ENCODE data around the gene ASTN1. TPM values are rescaled to one million over a fixed set of nuclear protein-coding genes. Genes with fewer than 3 reads are reported as not detected.

The ASTN1 gene
- total and polyA plus RNA-seq, 5 donors = 0.11 to 0.28 (median 0.12) TPM

DNA sequence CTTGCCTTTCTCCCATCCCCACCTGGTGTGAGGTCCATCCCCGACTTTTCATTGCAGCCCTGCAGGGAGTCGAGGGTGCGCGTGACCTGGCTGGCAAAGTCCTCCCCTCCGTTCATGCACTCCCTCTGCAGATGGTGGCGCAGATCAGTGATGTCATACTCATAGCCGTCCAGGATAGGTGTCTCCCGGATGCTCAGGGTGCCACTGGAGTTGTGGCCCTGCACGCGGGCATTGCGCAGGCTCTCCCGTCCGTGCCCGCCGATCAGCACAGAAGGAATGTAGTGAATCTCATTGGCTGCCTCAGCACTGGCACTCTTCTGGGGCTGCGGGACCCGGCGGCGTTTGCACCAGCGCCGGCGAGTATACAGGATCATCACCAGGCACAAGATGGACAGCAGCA, 132.1 kb downstream of the ASTN1 start:
- DNase-seq (no peak), ATAC-seq (no peak)
- H3K4me3 ChIP-seq (ENCODE audit: low read length) = no peak overlapping the region
- WGBS = 83% methylated on average over 22 of the region's 22 CpGs
- no peak overlapping the region for H3K27ac ChIP-seq (ENCODE audit: low read length)
- no peaks in the 10 kb centered on the region for H3K9me3 ChIP-seq (ENCODE audit: control insufficient read depth, low read length)
- no peaks in the 10 kb centered on the region for H3K4me1 ChIP-seq (ENCODE audit: control insufficient read depth, insufficient read depth, low read length)
- intact Hi-C loops (cut with DNase I) = no loop called here
- H3K27me3 ChIP-seq (ENCODE audit: control insufficient read depth, insufficient read depth) = no peaks in the 10 kb centered on the region

DNA sequence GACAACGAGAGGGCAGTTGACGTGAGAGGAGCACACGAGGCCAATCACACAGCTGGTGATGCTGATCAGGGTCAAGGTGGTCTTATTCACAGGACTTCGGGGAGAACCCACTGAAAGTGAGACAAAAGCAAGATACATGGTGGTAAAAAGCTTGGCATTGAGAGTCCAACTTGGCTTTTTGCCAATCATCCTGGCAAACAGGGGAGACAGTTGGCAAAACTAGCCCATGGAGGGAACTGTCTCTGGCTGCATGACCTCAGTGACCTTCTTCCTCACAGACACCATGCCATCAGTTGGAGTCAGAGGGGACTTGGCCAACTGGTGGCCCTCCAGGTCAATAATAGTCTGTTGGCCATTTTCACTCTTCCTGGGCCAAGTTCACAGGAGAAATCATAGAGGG, 139.9 kb downstream of the ASTN1 start:
- intact Hi-C loops (cut with DNase I) = no loop called here
- 88% methylated on average over 4 of the region's 4 CpGs for WGBS
- ATAC-seq (no peak), DNase-seq (no peak)
- Histone ChIP-seq H3K4me1 (ENCODE audit: control insufficient read depth, insufficient read depth, low read length) (no peaks in the 10 kb centered on the region), H3K9me3 (ENCODE audit: control insufficient read depth, low read length) (no peaks in the 10 kb centered on the region), H3K27me3 (ENCODE audit: control insufficient read depth, insufficient read depth) (no peaks in the 10 kb centered on the region), H3K4me3 (ENCODE audit: low read length) (no peak overlapping the region), H3K27ac (ENCODE audit: low read length) (no peak overlapping the region)

DNA sequence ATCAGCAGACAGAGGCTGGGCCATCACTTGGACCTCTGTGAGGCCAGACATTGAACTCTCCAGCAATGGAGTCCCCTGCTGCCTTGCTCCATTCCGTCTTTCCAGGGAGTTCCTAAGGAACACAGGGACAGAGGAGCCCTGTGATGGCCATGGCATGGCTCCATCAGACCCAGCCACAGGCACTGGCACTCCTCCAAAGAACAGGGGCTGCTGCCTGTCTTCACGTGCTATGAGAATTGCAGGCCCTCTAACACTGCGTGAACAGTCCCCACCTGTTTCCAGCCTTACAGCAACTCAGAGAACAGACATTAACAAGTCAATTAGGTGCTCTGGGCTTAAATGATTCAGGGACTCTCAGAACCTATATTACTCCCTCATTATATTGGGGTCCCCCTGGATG, 140.8 kb downstream of the ASTN1 start:
- Histone ChIP-seq H3K4me1 (ENCODE audit: control insufficient read depth, insufficient read depth, low read length) (no peaks in the 10 kb centered on the region), H3K27ac (ENCODE audit: low read length) (no peak overlapping the region), H3K27me3 (ENCODE audit: control insufficient read depth, insufficient read depth) (no peaks in the 10 kb centered on the region), H3K9me3 (ENCODE audit: control insufficient read depth, low read length) (no peaks in the 10 kb centered on the region), H3K4me3 (ENCODE audit: low read length) (no peak overlapping the region)
- DNase-seq (no peak), ATAC-seq (no peak)
- intact Hi-C loops (cut with DNase I) = no loop called here
- WGBS = 55% methylated on average over 3 of the region's 3 CpGs

DNA sequence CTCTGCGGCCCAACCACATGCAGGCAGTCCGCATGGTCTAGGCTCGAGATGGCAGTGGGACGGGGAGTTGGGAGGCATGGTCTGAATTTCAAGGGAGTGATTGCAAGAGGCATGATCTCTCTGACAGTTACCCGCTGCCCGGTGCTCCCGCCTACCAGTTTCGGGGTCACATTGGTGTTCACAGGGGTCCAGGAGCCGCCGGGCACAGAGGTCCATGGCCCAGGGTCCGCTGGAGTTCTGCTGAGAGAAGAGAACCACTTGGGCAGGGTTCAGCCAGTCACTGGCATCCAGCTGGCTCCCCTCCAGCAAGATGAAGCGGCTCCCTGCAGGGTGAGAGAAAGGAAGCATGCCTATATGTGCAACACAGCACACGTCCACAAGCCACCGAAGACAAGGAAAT, 141.3 kb downstream of the ASTN1 start:
- H3K27me3 ChIP-seq (ENCODE audit: control insufficient read depth, insufficient read depth) = no peaks in the 10 kb centered on the region
- ATAC-seq (no peak), DNase-seq (peak in 1 of 3 donors; percentile 26)
- H3K27ac ChIP-seq (ENCODE audit: low read length) = no peak overlapping the region
- no peaks in the 10 kb centered on the region for H3K4me1 ChIP-seq (ENCODE audit: control insufficient read depth, insufficient read depth, low read length)
- no peaks in the 10 kb centered on the region for H3K9me3 ChIP-seq (ENCODE audit: control insufficient read depth, low read length)
- no peak overlapping the region for H3K4me3 ChIP-seq (ENCODE audit: low read length)
- 85% methylated on average over 14 of the region's 14 CpGs for WGBS
- intact Hi-C loops (cut with DNase I) = no loop called here

DNA sequence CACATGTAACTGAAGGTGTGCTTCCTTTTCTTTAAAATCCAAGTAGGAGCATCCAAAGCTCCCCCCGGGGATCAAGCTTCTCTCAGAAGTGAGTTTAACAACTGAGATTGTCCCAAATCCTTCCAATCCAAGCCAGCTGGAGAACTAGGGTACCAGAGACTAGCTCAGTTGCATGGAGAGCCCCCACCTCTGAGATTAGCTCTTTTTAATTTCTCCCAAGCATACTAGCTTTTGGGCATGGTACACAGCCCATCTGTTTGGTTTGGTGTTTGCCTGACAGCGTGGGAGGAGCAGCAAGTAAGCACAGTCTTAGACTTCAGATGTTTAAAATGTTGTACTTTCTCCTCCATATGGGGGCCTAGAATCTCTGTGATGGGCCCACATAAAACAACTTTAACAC, 142.8 kb downstream of the ASTN1 start:
- 71% methylated on average over 2 of the region's 2 CpGs for WGBS
- Histone ChIP-seq H3K9me3 (ENCODE audit: control insufficient read depth, low read length) (no peaks in the 10 kb centered on the region), H3K4me1 (ENCODE audit: control insufficient read depth, insufficient read depth, low read length) (no peaks in the 10 kb centered on the region), H3K27ac (ENCODE audit: low read length) (no peak overlapping the region), H3K27me3 (ENCODE audit: control insufficient read depth, insufficient read depth) (no peaks in the 10 kb centered on the region), H3K4me3 (ENCODE audit: low read length) (no peak overlapping the region)
- ATAC-seq (no peak), DNase-seq (no peak)
- intact Hi-C loops (cut with DNase I) = no loop called here

DNA sequence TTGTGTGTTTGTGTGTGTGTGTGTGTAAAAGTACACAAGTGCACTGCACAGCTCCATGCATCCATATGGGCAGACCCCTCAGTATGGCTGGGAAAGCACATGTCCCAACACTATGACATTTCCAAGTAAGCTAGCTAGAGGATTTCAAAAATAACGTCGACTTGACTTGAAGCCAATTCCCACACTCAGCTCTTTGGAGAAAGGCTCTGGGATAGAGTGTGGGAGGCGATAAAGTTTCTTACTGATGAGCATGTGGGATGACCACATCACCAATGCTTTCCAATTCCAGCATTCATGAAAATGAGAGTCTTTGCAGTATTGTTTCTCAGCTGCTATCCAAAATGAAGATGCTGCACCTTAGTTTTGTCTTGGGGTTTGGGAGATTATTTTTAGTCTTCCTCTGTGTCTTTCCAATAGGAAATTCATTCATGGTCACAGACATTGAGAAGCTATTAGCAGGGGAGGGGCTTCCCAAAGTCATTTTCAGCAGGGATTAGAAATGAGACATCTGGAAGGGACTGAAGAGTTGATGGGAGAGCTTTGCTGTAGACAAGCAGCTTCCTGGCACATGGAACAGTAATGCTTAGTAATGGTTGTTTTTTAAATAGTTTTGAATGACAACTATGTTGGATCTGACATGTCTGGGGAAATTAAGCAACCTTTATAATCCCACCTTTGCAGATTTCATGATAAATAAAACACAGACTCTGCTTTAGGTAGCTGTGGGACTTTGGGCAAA, 143.5 kb downstream of the ASTN1 start:
- WGBS = 23% methylated on average over 3 of the region's 3 CpGs
- no peak overlapping the region for H3K27ac ChIP-seq (ENCODE audit: low read length)
- no peaks in the 10 kb centered on the region for H3K27me3 ChIP-seq (ENCODE audit: control insufficient read depth, insufficient read depth)
- no peaks in the 10 kb centered on the region for H3K4me1 ChIP-seq (ENCODE audit: control insufficient read depth, insufficient read depth, low read length)
- H3K4me3 ChIP-seq (ENCODE audit: low read length) = no peak overlapping the region
- intact Hi-C loops (cut with DNase I) = no loop called here
- no peaks in the 10 kb centered on the region for H3K9me3 ChIP-seq (ENCODE audit: control insufficient read depth, low read length)
- no peak for DNase-seq
- ATAC-seq = peak in 1 of 2 donors; percentile 42

DNA sequence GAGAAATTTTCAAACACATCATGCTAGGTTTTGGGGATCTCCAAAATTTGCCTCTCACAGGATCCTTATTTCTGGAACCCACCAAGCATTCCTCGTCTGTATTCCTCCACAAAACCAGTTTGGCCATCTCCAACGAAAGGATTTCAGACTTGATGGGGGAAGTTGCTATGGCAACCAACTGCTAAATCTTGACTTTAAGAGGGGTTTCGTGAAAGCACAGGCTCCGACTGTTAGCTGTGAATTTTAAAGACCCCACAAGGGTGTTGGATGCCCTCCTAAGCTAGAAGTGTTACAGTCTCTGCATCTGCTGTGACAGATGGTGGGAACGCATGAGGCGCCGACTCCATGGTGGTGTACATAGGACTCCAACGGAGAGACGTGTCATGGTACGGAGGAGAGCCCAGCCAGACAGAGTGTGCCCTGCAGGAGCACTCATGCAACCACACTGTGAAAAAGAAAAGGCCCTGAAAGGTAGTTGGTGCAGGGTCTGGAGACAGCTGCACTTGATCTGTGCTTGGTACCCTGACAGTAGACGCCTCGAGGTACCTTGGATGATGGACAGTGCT, 147.1 kb downstream of the ASTN1 start:
- intact Hi-C loops (cut with DNase I) = no loop called here
- WGBS = 89% methylated on average over 12 of the region's 12 CpGs

DNA sequence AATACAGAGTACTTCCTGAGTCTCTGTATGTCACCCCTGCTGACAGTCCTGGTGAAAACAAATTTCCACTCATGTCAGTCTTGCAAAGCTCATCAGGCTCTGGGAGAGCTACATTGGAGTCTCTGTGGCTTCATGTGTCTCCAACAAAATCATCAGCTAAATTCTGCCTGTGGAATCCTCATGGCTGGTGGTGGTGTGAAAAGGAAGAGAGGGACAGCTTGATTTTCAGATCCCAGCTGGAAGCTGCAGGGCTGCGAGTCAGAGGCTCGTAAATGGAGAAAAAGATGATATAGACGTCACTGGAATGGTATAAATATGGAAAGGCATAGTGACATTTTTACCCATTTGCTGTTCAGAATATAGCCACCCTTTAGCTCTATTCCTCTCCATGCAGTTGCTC, 150.2 kb downstream of the ASTN1 start:
- ATAC-seq (no peak), DNase-seq (no peak)
- H3K9me3 ChIP-seq (ENCODE audit: control insufficient read depth, low read length) = no peaks in the 10 kb centered on the region
- no peaks in the 10 kb centered on the region for H3K27me3 ChIP-seq (ENCODE audit: control insufficient read depth, insufficient read depth)
- 83% methylated on average over 3 of the region's 3 CpGs for WGBS
- H3K27ac ChIP-seq (ENCODE audit: low read length) = no peak overlapping the region
- H3K4me1 ChIP-seq (ENCODE audit: control insufficient read depth, insufficient read depth, low read length) = no peaks in the 10 kb centered on the region
- intact Hi-C loops (cut with DNase I) = no loop called here
- H3K4me3 ChIP-seq (ENCODE audit: low read length) = no peak overlapping the region

More for the DNA sequence above, 147.1 kb downstream of the ASTN1 start:
- Histone ChIP-seq H3K27me3 (ENCODE audit: control insufficient read depth, insufficient read depth) (no peaks in the 10 kb centered on the region), H3K27ac (ENCODE audit: low read length) (no peak overlapping the region), H3K4me1 (ENCODE audit: control insufficient read depth, insufficient read depth, low read length) (no peaks in the 10 kb centered on the region), H3K4me3 (ENCODE audit: low read length) (no peak overlapping the region), H3K9me3 (ENCODE audit: control insufficient read depth, low read length) (no peaks in the 10 kb centered on the region)
- ATAC-seq = no peak
- no peak for DNase-seq

DNA sequence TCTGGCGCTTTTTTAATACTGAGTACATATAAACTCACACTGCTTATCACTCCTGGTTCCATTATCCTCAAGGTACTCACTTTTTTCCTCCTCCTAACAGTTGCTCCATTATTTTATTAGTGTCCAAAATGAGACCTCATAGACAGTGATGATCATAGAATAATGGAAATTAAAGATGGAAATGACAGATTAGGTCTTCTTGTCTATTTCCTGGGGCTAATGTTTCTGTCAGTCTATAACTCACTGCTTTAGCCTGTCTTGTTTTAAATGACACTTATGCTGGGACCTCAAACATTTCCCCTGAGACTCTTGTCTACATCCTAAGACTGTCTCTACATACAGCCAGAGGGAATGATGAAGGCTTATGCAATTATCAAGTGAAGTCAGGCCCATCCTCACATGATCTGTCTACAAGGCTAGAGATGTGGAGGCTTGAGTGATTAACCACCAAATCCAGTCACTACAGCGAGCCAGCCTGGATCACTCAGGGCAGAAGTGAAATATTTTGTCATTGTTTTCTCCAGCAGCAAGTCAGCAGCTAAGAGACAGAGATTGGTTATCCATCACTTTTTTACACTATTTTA, 152.1 kb downstream of the ASTN1 start:
- WGBS = 81% methylated on average over 2 of the region's 2 CpGs
- Histone ChIP-seq H3K27ac (ENCODE audit: low read length) (no peak overlapping the region), H3K9me3 (ENCODE audit: control insufficient read depth, low read length) (no peaks in the 10 kb centered on the region), H3K27me3 (ENCODE audit: control insufficient read depth, insufficient read depth) (no peaks in the 10 kb centered on the region), H3K4me3 (ENCODE audit: low read length) (no peak overlapping the region), H3K4me1 (ENCODE audit: control insufficient read depth, insufficient read depth, low read length) (no peaks in the 10 kb centered on the region)
- intact Hi-C loops (cut with DNase I) = no loop called here
- ATAC-seq (no peak), DNase-seq (no peak)

DNA sequence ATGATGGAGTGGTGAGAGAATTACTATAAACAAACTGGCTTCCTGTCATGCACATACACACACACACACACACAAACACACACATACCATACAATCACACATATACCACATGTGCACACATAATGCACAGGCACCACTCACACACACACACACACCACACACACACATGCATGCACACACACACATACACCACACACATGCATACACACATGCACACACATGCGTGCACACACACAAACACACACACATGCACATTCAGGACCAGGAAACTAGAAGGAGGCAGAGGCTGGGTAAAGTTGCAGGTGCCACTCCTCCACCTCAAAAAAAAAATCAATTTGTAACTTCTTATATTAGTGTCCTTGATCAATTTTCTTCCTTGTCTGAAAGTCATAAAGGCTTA, 153.0 kb downstream of the ASTN1 start:
- H3K9me3 ChIP-seq (ENCODE audit: control insufficient read depth, low read length) = no peaks in the 10 kb centered on the region
- H3K27ac ChIP-seq (ENCODE audit: low read length) = no peak overlapping the region
- H3K4me1 ChIP-seq (ENCODE audit: control insufficient read depth, insufficient read depth, low read length) = no peaks in the 10 kb centered on the region
- DNase-seq (no peak), ATAC-seq (no peak)
- H3K4me3 ChIP-seq (ENCODE audit: low read length) = no peak overlapping the region
- 92% methylated on average over 1 of the region's 1 CpG for WGBS
- intact Hi-C loops (cut with DNase I) = no loop called here
- H3K27me3 ChIP-seq (ENCODE audit: control insufficient read depth, insufficient read depth) = no peaks in the 10 kb centered on the region

DNA sequence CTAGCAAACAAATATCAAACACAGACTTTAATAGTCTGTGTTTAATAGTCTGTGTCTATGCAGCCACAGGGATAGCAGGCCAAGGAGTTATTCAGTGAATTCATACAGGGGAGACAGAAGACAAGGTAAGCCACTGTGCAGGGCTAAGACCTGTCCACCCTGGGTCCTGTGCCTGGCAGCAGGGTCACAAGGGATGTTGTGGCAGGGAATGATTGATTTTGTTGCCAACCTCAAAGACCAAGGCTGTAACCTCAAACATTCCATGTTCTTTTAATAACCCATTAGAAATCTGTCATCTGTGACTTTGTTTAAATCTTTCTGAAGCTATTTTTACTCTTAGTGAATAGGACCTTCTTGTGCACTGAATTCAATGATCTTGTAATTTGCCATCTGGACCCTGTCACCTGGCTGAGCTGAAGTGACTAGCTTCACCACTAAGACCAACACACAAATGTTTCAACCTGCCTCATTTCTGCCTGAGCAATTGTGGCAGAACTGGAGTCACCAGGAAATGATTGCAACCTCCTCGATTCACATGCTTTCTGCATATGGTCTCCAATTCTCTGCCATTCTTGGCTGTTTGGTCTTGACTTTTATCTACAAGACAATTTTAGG, 154.2 kb downstream of the ASTN1 start:
- no peak overlapping the region for H3K4me3 ChIP-seq (ENCODE audit: low read length)
- ATAC-seq (no peak), DNase-seq (no peak)
- no peak overlapping the region for H3K27ac ChIP-seq (ENCODE audit: low read length)
- WGBS = 76% methylated on average over 1 of the region's 1 CpG
- intact Hi-C loops (cut with DNase I) = no loop called here
- no peaks in the 10 kb centered on the region for H3K4me1 ChIP-seq (ENCODE audit: control insufficient read depth, insufficient read depth, low read length)
- no peaks in the 10 kb centered on the region for H3K27me3 ChIP-seq (ENCODE audit: control insufficient read depth, insufficient read depth)
- H3K9me3 ChIP-seq (ENCODE audit: control insufficient read depth, low read length) = no peaks in the 10 kb centered on the region
